ENCODE results near the gene TRIM2.

TRIM2 gene

GRCh38 chr4:153209410-153209809 is 5.2 kb downstream of the TRIM2 start:
- Histone ChIP-seq H3K9me2 (replicated peaks; ENCODE audit: control insufficient read depth, low read length) (no peaks in the 10 kb centered on the region), H3K36me3 (ENCODE audit: control insufficient read depth, low read length) (no peaks in the 10 kb centered on the region), H3K9me3 (ENCODE audit: control insufficient read depth, insufficient read depth, low read length) (no peaks in the 10 kb centered on the region)

GRCh38 chr4:153210727-153211126 is 6.5 kb downstream of the TRIM2 start:
- Histone ChIP-seq H3K9me3 (ENCODE audit: control insufficient read depth, insufficient read depth, low read length) (no peaks in the 10 kb centered on the region), H3K9me2 (replicated peaks; ENCODE audit: control insufficient read depth, low read length) (no peaks in the 10 kb centered on the region), H3K4me1 (ENCODE audit: control insufficient read depth, low read length) (no peaks in the 10 kb centered on the region), H3K27ac (ENCODE audit: low read depth, low read length) (no peak overlapping the region), H3F3A (ENCODE audit: control insufficient read depth, insufficient read depth) (no peaks in the 10 kb centered on the region), H3K4me2 (ENCODE audit: low read length) (no peak overlapping the region), H3K4me3 (ENCODE audit: low read length) (no peak overlapping the region), H3K27me3 (ENCODE audit: control insufficient read depth, low read length) (peaks cover 22% of the 10 kb centered on the region), H3K79me2 (ENCODE audit: control insufficient read depth, low read length) (no peaks in the 10 kb centered on the region), H4K20me1 (ENCODE audit: control insufficient read depth, insufficient read depth, low read depth, low read length) (no peaks in the 10 kb centered on the region), H3K36me3 (ENCODE audit: control insufficient read depth, low read length) (no peaks in the 10 kb centered on the region)
- no peak for TF ChIP-seq CTCF (IDR thresholded peaks at IDR 0.05; ENCODE audit: low read depth, low read length, poor library complexity, severe bottlenecking)
- no peak for TF ChIP-seq EZH2phosphoT487 (IDR thresholded peaks at IDR 0.05; ENCODE audit: borderline replicate concordance, low read length)

More at GRCh38 chr4:153209410-153209809, 5.2 kb downstream of the TRIM2 start:
- Histone ChIP-seq H3F3A (ENCODE audit: control insufficient read depth, insufficient read depth) (no peaks in the 10 kb centered on the region), H3K4me2 (ENCODE audit: low read length) (no peak overlapping the region), H4K20me1 (ENCODE audit: control insufficient read depth, insufficient read depth, low read depth, low read length) (no peaks in the 10 kb centered on the region), H3K79me2 (ENCODE audit: control insufficient read depth, low read length) (no peaks in the 10 kb centered on the region), H3K27me3 (ENCODE audit: control insufficient read depth, low read length) (peaks cover 14% of the 10 kb centered on the region; the same call in 1 of the 2 replicates), H3K4me3 (ENCODE audit: low read length) (no peak overlapping the region), H3K4me1 (ENCODE audit: control insufficient read depth, low read length) (no peaks in the 10 kb centered on the region), H3K27ac (ENCODE audit: low read depth, low read length) (no peak overlapping the region)
- TF ChIP-seq EZH2phosphoT487 (IDR thresholded peaks at IDR 0.05; ENCODE audit: borderline replicate concordance, low read length) (no peak), CTCF (IDR thresholded peaks at IDR 0.05; ENCODE audit: low read depth, low read length, poor library complexity, severe bottlenecking) (no peak)

GRCh38 chr4:153211986-153212728 is 7.9 kb downstream of the TRIM2 start:
- no peaks in the 10 kb centered on the region for H3F3A ChIP-seq (ENCODE audit: control insufficient read depth, insufficient read depth)
- no peaks in the 10 kb centered on the region for H3K9me2 ChIP-seq (replicated peaks; ENCODE audit: control insufficient read depth, low read length)
- H3K36me3 ChIP-seq (ENCODE audit: control insufficient read depth, low read length): no peaks in the 10 kb centered on the region
- H3K27me3 ChIP-seq (ENCODE audit: control insufficient read depth, low read length): peaks cover 22% of the 10 kb centered on the region
- H4K20me1 ChIP-seq (ENCODE audit: control insufficient read depth, insufficient read depth, low read depth, low read length): no peaks in the 10 kb centered on the region
- no peak overlapping the region for H3K27ac ChIP-seq (ENCODE audit: low read depth, low read length)
- peaks cover 4% of the 10 kb centered on the region for H3K4me1 ChIP-seq (ENCODE audit: control insufficient read depth, low read length)
- H3K4me2 ChIP-seq (ENCODE audit: low read length): no peak overlapping the region
- no peak overlapping the region for H3K4me3 ChIP-seq (ENCODE audit: low read length)
- no peaks in the 10 kb centered on the region for H3K9me3 ChIP-seq (ENCODE audit: control insufficient read depth, insufficient read depth, low read length)
- TF ChIP-seq EZH2phosphoT487 (IDR thresholded peaks at IDR 0.05; ENCODE audit: borderline replicate concordance, low read length): no peak
- TF ChIP-seq CTCF (IDR thresholded peaks at IDR 0.05; ENCODE audit: low read depth, low read length, poor library complexity, severe bottlenecking): no peak
- no peaks in the 10 kb centered on the region for H3K79me2 ChIP-seq (ENCODE audit: control insufficient read depth, low read length)

Measured in DOHH2 (cell line).